HT-29 (cell line): Measurements from ENCODE around the gene BCLAF3. TPM values are rescaled to one million over a fixed set of nuclear protein-coding genes. Genes with fewer than 3 reads are reported as not detected.
A peak's percentile ranks its signal among the peaks of the same experiment; 100 is the strongest.

Source experiments
- DNase-seq: peaks from one replicate; pipeline ENCODE4 v3.0.0-alpha.2; 2015; ENCODE audit warnings: low spot score
- small RNA-seq: library from RNA; depleted of rRNA; stranded (forward); fragments of <200 nt; gene quantifications from one replicate; pipeline ENCODE3, GENCODE V24; 2014
- total RNA-seq: library from RNA; depleted of rRNA; stranded (reverse); fragments of >200 nt; shearing (Covaris generic); gene quantifications from 2 replicates; pipeline ENCODE4 v1.2.3, GENCODE V29; 2014; rRNA removed

BCLAF3 gene
- total RNA-seq, 1 experiment from 2014 or later = 2.8 TPM

DNA sequence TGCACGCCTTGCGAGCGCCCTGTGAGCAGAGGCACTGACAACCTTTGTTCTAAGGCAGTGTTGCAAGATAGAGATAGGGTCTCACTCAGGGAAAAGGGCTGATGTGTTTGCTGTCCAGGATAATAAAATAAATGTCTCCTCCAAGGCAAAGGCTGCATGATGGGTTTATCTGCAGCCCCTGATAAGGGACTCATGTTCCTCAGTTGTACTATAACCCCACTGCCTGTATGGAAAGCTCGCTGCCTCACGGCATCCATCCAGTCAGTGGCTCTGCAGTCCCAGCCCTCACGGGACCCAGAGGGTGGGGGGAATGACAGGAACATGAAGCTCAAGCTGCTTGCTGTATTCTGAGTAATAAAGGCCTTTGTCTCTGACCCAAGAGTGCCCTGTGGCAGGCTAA lies 22.6 kb downstream of the BCLAF3 start:
- no peak for DNase-seq

DNA sequence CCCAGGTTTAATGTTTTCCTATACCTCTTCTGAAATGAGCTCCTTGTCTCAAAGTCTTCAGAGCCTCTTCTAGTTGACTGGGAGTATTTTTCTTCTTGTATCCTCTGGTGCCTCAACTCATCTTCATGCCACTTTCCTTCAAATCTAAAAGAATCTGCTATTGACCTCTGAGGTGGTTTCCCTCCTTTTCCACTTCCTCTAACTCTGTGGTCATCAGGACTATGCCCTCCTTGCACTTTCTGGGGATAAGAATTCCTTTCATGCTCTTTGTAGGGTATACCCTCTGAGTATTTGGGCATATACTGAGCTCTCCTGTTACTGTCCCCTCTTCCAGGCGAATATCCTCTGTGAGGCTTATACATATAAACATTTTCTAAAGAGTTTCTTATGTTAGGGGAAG lies 24.8 kb downstream of the BCLAF3 start:
- DNase-seq = no peak

GRCh38 chrX:19964017-19964710 lies 26.7 kb downstream of the BCLAF3 start:
- DNase-seq = no peak

DNA sequence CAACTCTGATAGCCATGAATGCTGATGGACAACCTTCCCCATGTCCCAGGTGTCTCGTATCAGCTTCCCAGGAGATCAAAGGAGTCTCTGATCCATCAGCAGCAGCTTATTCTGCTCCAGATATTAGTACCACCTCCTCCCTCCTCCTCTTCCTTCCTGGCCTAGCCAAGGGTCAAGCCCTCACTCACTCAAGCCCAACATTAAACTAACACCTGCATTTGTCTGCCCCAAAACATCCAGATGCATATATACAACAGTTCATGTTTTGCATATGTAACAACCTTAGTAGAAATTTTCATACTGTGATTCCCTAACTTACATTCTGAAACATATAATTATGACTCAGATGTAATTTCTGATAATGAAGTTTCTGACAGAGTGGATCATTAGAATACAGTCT lies 29.9 kb downstream of the BCLAF3 start:
- no peak for DNase-seq

GRCh38 chrX:19958552-19959486 lies 32.0 kb downstream of the BCLAF3 start:
- DNase-seq = peak; percentile 33

DNA sequence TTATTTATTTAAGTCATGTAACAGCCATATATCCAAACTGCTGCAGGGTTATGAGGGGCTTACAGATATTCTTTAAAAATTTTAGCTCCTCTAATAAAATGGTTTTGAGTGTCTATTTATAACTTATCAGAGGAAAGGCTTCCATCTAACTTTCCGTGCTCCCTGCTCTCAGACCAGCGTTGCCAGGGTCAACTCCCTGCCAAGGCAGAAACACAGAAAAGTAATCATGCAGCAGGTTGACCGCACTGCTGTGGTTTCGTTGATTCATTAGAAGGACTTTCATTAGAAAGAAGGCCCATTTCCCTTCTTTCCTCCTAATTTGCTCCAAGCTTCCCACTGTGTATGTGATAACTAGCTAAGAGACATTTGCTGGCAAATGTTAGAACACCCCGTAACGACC lies 33.9 kb downstream of the BCLAF3 start:
- no peak for DNase-seq

GRCh38 chrX:19956306-19956705 lies 34.6 kb downstream of the BCLAF3 start:
- DNase-seq = no peak

DNA sequence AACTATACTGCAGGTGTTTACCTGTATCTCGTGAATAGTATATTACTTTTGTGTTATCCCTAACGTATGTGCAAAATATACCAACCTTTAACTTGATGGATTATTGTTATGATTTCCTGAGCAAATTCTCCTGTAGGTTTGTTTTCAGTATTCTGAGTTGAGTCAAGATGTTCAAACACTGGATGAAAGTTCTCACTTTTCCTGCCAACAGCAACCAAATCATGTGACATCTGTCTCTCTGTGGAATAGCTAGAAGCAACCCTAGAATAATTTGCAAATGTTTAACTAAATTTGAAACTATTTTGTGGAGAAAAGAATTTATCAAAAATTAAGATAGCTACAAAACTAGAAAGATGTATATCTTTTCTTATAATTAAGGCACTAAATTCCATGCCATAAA lies 35.6 kb downstream of the BCLAF3 start:
- no peak for DNase-seq

DNA sequence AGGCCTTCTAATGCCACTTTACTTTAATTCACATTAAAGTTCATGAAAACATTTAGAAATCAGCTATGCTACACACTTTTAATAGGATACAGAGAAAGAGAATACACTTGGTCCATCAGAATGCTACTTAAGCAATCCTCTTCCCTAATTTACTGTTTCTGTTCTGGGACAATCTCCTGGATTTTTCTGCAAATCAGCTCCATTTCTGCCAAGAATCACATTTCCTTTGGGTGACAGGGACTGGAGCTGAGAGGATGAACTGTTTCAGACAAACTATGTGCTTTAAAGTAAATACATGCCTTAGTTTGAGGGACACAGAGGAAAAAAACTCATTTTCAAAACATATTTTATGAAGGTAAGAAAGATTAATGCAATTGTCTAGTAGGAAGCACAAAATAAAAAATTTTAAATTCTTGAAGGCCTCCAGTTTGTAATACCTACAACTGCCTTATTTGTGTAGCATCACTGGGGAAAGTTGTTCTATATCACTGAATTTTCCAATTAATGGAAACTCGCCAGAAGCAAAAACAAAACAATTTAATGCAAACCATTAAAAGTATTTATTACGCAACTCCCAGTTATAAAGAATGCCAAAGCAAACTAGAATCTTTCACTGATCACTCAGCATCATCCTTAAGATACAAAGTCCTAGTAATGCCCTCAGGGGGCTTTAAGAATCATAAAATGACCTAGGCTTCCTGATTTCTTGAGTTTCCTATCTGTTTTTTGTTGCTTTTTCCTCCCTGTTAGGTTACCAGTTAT lies 36.3 kb downstream of the BCLAF3 start:
- no peak for DNase-seq

- no peak for DNase-seq
Measured at GRCh38 chrX:19953145-19953544, 37.7 kb downstream of the BCLAF3 start.

GRCh38 chrX:19949340-19949739 lies 41.5 kb downstream of the BCLAF3 start:
- DNase-seq = no peak

DNA sequence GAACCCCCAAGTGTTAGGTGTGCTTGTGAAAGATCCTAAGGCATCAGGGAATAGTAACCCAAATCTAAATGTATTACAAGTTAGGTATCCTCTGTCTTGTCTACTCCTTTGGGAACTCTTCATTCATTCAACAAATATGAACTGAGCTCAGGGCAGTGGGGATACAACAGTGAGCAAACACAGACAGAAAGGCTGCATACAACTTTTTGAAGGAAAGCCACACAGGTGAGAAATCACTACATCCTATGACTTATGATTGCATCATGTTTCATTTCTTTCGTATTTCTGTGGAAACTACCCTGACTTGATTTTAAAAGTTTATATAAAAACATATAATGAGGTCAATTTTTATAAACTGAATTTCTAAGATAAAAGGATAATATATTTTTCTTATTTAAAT lies 43.2 kb downstream of the BCLAF3 start:
- no peak for DNase-seq

Small RNAs within 50 kb of the gene (small RNA-seq; reads per million reads assigned to genes)
- gene MIR23C (0.43 reads per million), gene RF00019 (not detected)

Other genes with a start within 250 kb of the BCLAF3 start
- gene SH3KBP1, start 103.5 kb downstream of the BCLAF3 start, total RNA-seq = 22.5 and 24.8 TPM in 2 replicates
- 0.03 TPM in 1 of 2 replicates, not detected in the other for gene MAP7D2, start 125.8 kb upstream of the BCLAF3 start, total RNA-seq
- gene EIF1AX, start 150.8 kb upstream of the BCLAF3 start, total RNA-seq = 45.2 and 45.8 TPM in 2 replicates